Bronchial epithelial cell (primary cell): ENCODE measurements around the gene JMJD7. TPM values are rescaled to one million over a fixed set of nuclear protein-coding genes. Genes with fewer than 3 reads are reported as not detected.
A peak's percentile ranks its signal among the peaks of the same experiment; 100 is the strongest.
"Not testable (repeated sequence)": the region's sequence is repeated elsewhere in the genome, so short reads cannot be mapped to it uniquely, and the experiment has no call there.

Experiments
- DNase-seq: peaks from one replicate; pipeline ENCODE4 v3.0.0-alpha.2; 2010; ENCODE audit warnings: low read depth
- FAIRE-seq: peaks from 2 replicates; lab custom pipeline; 2011; peaks lifted over from hg19 to GRCh38; lab: Jason Lieb, UNC
- H3K27me3 ChIP-seq: 2 replicates; pipeline ENCODE4 v1.5.1; 2011; ENCODE audit warnings: low read length; ENCODE audit not compliant: control insufficient read depth, insufficient read depth
- H3K36me3 ChIP-seq: 2 replicates; pipeline ENCODE4 v1.5.1; 2011; ENCODE audit warnings: low read length; ENCODE audit not compliant: control insufficient read depth, insufficient read depth
- H3K4me3 ChIP-seq: 2 replicates; pipeline ENCODE4 v1.5.1; 2011; ENCODE audit warnings: mild to moderate bottlenecking, low read depth, low read length, control low read depth
- CTCF ChIP-seq: IDR thresholded peaks from 2 replicates; pipeline ENCODE4 v1.5.1; 2011; ENCODE audit warnings: mild to moderate bottlenecking, moderate library complexity, low read length, control low read depth, inconsistent platforms; ENCODE audit not compliant: insufficient read depth, severe bottlenecking
- total RNA-seq: library from RNA; depleted of rRNA; stranded (reverse); fragments of >200 nt; gene quantifications from 2 replicates; pipeline ENCODE4 v1.2.1, GENCODE V29; 2014

The JMJD7 gene
- total RNA-seq, 1 donor from 2014 or later: 22.9 TPM

GRCh38 chr15:41829959-41830646, 2.2 kb downstream of the JMJD7 start:
- no peak overlapping the region for H3K4me3 ChIP-seq
- TF ChIP-seq CTCF: no peak
- H3K27me3 ChIP-seq: no peaks in the 10 kb centered on the region
- FAIRE-seq: no peak
- DNase-seq: peak; percentile 68
- peaks cover 15% of the 10 kb centered on the region for H3K36me3 ChIP-seq

DNA sequence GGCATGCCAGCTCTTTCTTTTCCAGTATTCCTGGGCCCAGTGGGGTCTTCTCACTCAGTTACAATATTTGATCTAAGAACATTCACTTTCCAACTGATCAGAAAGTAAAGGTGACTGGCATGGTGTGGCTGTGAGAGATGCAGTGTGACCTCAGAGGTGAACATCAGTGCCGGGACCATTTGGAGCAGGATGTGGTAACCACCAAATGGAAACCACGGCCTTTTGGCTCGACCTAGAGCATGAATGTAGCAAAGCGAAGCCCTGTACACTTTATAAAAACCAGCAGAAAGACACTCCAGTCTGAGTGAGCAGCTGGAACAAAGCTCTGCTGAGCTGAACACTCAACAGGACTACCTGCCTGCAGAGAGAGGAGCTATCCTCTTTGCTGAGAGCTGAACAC, 3.4 kb downstream of the JMJD7 start:
- FAIRE-seq, DNase-seq, H3K4me3 ChIP-seq, H3K27me3 ChIP-seq: not testable (repeated sequence)
- peaks cover 16% of the 10 kb centered on the region for H3K36me3 ChIP-seq

DNA sequence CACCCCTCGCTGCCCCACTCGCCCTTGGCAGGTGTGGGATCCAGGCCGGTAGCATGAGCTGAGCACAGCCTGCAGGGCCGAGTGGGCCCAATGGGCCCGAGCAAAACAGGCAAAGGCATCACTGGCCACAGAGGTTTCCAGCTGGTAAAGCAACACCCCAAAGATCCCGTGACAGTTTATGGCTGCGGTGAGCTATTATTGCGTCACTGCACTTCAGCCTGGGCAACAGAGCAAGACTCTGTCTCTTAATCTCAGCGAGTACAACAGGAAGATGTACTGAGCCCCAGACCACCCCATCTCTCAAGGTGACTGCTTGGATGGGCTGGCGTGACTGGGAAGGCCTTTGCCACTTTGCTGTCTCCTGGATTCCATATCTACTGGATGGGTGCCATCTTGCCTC, 4.3 kb downstream of the JMJD7 start:
- H3K36me3 ChIP-seq: peaks cover 18% of the 10 kb centered on the region
- DNase-seq: no peak

GRCh38 chr15:41832875-41833274, 5.0 kb downstream of the JMJD7 start:
- Histone ChIP-seq H3K27me3 (no peaks in the 10 kb centered on the region), H3K4me3 (no peak overlapping the region), H3K36me3 (peaks cover 20% of the 10 kb centered on the region)
- peak; percentile 100 for FAIRE-seq
- peak; percentile 98 for DNase-seq
- no peak for TF ChIP-seq CTCF

More for the DNA sequence above, 4.3 kb downstream of the JMJD7 start:
- no peak for TF ChIP-seq CTCF
- H3K27me3 ChIP-seq: no peaks in the 10 kb centered on the region
- FAIRE-seq: no peak
- no peak overlapping the region for H3K4me3 ChIP-seq

GRCh38 chr15:41834096-41834495, 6.2 kb downstream of the JMJD7 start:
- no peak for TF ChIP-seq CTCF
- FAIRE-seq (no peak), DNase-seq (no peak)
- Histone ChIP-seq H3K36me3 (peaks cover 20% of the 10 kb centered on the region), H3K4me3 (no peak overlapping the region), H3K27me3 (no peaks in the 10 kb centered on the region)

- no peak for FAIRE-seq
- no peak for DNase-seq
- Histone ChIP-seq H3K4me3 (no peak overlapping the region), H3K27me3 (no peaks in the 10 kb centered on the region), H3K36me3 (peaks cover 34% of the 10 kb centered on the region)
- no peak for TF ChIP-seq CTCF
Observed at GRCh38 chr15:41836073-41836472, 8.2 kb downstream of the JMJD7 start.
